DMS 273 treated with DMSO at 0.1 percent for 48 hours (cell line): Measurements from ENCODE around the gene GPR180.
"Not testable (repeated sequence)": the region's sequence is repeated elsewhere in the genome, so short reads cannot be mapped to it uniquely, and the experiment has no call there.

ENCODE experiments used
- DNase-seq: peaks from one replicate; lab custom pipeline; 2025; lab: John Stamatoyannopoulos, UW

The GPR180 gene

DNA sequence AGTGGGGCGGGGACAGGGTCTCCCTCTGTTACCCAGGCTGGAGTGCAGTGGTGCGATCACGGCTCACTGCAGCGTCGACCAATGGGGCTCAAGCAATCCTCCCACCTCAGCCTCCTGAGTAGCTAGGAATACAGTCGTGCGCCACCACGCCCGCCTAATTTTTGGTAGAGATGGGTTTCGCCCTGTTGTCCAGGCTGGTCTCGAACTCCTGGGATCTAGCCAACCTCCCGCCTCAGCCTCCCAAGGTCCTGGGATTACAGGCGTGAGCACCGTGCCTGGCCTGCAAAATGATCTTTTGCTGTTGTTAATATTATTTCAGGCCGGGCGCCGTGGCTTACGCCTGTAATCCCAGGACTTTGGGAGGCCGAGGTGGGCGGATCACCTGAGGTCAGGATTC, 5.1 kb upstream of the GPR180 start:
- no peak for DNase-seq

DNA sequence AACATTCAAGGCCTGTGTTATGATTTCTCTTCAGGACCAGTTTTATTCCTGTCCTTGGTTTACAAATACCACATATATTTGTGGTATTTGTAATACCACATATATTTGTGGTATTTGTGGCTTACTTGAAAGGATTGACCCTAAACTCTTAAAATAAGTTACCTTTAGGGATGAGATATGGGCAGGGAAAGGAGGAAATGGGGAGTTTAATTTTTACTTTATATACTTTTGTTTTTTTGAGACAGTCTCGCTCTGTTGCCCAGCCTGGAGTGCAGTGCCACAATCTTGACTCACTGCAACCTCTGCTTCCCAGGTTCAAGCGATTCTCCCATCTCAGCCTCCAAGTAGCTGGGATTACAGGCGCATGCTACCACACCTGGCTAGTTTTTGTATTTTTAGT, 3.4 kb upstream of the GPR180 start:
- no peak for DNase-seq

DNA sequence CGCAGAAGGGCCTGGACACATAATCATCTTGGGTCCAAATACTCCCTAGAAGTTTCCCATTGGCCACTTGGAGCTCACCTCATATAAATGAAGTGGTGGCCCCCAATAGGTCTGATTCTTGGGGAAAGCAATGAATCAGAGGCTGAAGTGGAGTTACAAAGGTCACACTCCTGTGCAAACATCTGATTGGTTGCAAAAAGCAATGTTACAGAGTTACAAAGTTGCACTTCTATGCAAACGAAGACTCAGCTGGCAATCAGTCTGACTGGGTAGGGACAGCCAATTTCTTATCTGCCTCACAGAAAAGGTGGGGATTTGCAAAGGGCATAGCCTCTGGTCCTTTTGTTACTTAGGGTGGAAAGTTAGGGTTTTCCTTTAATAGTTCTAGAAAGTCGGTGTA, 1.8 kb upstream of the GPR180 start:
- no peak for DNase-seq

DNA sequence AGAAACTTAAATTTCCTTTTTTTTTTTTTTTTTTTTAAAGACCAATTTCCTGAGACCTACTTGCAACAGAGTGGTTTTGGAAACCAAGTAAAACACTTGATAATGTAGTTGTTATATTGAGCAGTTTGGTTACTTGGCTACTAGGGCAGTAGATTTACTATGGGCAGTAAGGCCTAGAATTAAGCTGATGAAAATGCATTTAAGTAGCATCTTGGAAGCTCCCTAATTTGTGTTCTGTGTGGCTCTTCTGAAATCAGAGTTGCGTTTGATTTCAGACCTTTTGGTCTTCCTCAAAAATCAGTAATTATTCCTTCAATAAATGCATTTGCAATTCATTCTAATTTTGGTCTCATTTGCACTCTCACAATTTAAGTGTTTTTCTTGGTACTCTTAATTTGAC, 810 bp downstream of the GPR180 start:
- no peak for DNase-seq

DNA sequence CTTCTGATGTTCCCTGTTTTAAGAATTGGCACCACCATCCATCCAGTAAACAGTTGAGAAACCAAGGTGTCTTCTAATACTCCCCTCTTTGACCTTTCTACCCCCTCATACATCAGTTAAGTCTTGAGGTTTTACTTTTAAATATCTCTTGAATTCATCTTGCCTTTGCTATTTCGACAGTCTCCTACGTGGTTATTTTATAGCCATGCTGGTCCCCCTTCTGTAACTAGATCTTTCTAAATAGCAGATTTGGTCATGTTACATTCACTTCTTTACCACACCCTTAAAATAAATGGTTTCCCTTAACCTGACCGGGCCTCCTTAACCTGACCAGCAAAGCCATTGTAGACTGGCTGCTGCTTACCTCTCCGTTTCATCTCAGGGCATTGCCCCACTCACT, 5.4 kb downstream of the GPR180 start:
- no peak for DNase-seq

DNA sequence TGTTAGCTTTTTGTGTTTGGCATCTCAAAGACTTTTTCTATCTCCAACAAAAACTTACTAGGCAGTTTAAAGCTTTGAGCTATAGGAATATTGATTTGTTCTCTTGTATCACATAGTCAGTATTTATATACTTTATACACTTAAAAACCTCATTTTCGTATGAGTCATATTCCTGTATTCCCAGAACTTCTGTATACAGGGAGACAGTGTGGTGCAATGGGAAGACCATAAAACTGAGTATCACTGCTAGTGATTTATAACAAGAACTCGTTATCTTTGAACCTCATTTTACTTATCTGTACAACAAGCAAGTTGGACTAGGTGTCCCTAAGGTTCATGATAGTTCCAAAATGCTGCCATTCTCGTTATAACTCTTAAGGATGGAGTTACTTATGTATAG, 6.3 kb downstream of the GPR180 start:
- DNase-seq: no peak

DNA sequence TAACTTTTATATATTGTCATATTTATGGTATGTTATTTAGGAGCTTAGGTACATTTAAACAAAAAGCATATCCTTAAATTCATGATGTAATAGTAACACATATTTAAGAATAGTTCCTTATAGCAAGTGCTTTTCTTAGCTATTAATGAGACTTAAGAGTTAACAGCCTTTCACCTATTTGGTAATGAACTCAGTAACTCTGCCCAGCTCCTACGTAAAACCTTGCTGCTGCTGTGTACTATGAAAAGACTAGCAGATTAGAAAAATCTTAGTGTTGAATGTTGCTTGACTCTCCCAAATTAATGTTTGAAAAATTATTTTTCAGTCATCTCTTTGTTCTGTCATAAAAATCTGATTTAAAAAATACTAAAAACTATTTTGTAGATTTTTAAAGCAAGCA, 6.9 kb downstream of the GPR180 start:
- DNase-seq: no peak

DNA sequence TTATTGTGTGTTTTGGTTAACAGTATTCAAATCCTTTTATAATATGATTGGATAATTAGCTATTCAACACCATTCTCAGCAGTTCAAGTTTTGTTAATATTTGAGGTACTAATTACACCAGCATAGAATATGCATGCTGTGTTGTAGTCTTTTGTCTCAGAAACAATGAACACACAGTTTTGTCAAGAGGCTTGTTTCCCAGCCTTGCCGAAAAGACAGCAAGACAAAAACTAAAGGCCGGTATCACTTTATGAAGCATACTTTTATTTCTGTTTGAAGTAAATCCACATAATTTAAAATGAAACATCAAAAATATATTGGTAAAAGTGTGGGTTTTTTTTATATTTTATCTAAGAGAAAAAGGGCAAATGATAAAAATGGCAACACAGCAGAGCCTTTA, 7.5 kb downstream of the GPR180 start:
- DNase-seq: no peak

DNA sequence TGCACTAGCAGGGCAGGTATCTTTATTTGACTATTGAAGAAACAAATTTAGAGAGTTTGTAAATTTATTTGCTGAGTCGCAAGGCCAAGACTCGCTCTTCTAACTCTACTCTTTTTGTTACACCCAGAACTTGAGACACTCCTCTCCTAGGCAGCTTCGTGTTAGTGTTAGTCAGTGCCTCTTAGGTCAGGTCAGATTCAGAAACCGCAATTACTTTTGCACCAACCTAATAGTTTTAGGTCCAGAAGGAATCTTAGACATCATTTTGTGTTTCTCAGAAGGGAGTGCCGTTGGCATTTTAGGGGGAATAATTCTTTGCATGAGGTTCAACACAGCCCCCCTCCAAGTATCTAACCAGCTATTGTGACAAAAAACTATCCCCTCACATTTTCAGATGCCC, 8.8 kb downstream of the GPR180 start:
- DNase-seq: no peak

DNA sequence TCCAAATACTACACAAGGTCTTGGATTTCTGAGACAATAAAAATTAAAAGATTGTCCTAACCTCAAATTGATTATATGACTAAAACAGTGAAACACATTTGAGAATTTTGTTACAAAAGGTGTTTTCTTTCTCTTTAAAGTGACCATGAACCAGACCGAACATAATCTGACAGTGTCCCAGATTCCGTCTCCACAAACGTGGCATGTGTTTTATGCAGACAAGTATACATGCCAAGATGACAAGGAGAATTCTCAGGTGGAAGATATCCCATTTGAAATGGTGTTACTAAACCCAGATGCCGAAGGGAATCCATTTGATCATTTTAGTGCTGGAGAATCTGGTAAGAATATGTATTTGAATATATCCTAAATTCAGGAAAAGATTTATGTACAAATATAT, 10.4 kb downstream of the GPR180 start:
- DNase-seq: no peak

DNA sequence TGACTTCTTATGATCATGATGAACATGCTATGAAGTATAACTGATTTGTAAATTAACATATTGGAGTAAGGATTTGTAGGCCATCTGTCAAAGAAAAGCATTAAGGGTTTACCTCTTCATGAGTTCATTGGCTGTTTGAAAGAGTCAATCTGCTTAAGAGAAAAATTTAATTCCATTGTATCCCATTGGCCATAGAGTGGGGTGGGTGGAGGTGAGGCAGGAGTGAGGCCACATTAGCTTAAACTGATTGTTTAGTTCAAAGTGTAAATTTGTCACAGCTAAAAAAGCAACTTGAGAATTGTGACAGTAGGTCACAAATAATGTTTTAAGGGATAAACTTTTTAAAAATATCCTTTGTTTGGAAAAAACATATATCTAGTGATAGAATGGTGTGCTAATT, 11.4 kb downstream of the GPR180 start:
- DNase-seq: no peak

DNA sequence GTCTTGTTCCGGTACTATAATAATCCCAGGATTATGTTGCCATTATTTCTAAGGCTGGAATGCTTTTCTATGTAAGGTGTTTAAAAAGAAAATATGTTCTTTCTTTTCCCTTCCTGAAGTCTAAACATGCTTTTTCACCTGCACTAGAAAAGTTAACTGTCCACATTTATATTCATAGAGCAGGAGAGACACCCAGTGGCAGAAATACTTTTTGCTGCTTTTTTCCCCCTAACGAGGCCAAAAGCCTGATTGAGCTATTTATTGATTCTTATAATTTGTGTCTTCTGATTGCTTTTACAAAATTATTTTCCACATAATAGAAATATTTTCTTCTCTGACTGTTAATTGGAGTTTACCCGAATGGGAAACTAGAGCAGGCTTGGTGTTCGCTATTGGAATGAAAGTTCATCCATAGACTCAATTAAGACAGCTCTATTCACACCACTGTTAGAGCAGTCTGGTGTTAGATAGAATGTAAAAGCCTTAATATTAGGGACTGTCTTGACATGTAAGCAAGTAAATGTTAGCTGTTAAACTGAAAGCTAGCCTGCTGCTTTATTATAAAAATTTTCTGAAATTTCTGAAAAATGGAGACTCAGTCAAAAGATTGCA, 15.8 kb downstream of the GPR180 start:
- DNase-seq: no peak

DNA sequence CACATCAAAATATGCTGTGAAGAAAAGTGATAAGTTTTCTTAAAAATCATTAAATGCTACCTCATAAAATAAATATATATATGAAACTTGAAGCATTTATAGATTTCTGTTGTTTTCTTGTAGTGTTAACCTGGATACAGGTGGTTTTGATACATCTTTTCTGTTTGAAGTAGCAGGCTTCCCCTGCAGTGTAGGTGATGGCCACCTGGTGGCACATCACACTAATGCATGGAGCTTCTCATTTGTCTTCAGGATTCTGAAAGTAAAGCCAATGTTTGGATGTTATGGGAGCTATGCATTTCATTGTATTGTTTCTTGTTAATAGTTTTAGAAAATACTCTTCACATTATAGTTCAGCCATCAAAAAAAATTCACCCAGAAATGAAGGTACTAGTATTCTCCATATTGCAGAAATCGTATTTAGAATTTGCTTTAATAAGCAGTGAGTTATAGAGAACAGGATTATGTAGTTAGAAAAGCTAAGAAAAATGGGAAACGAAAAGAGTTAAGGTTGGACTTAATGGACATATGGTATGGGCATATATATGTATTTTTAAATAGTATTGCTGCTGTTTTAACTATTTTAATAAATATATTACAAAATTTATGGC, 18.7 kb downstream of the GPR180 start:
- no peak for DNase-seq

DNA sequence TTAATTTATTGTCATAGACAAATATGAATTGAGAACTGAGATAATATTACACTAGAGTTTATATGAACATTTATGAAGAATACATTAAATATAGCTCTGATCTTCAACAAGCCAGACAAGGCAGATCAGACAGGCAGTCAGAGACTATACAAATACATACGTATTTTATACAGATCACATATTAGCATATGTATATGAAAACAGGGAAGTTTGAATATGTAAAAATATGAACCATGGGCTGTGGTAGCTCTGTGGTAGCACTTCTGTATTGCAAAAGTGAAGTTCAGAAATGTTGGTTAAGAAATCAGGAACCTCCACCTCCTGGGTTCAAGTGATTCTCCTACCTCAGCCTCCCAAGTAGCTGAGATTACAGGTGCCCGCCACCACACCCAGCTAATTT, 20.7 kb downstream of the GPR180 start:
- DNase-seq: no peak

DNA sequence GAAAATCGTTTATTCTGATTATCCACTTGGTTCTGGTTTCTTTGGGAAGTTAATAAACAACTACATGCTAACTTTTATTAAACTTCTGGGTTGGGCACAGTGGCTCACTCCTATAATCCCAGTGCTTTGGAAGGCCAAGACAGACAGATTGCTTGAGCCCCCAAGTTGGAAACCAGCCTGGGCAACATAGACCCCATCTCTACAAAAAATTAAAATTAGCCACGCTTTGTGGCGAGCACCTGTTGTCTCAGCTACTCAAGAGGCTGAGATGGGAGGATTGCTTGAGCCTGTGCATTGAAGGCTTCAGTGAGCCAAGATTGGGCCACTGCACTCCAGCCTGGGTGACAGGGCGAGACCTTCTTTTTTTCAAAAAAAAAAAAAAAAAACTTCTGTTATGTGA, 21.7 kb downstream of the GPR180 start:
- no peak for DNase-seq

DNA sequence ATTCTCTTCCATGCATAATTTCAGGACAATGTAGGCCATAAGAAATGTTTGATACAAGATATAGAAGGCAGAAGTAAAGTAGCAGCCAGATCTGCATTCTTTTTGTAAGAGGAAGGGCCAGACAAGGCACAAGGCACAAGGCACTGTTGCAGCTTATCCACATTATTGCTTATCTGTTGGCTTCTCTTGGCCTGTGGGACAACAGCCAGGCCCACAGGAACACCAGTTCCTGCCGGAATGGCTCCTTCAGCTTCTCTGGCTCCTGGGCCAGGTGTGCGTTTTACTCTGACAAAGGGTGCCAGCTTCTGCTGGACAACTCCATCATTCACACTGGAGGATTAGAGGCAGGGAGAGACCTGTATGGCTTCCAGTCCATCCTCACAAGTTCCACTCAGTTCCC, 29.2 kb downstream of the GPR180 start:
- no peak for DNase-seq

DNA sequence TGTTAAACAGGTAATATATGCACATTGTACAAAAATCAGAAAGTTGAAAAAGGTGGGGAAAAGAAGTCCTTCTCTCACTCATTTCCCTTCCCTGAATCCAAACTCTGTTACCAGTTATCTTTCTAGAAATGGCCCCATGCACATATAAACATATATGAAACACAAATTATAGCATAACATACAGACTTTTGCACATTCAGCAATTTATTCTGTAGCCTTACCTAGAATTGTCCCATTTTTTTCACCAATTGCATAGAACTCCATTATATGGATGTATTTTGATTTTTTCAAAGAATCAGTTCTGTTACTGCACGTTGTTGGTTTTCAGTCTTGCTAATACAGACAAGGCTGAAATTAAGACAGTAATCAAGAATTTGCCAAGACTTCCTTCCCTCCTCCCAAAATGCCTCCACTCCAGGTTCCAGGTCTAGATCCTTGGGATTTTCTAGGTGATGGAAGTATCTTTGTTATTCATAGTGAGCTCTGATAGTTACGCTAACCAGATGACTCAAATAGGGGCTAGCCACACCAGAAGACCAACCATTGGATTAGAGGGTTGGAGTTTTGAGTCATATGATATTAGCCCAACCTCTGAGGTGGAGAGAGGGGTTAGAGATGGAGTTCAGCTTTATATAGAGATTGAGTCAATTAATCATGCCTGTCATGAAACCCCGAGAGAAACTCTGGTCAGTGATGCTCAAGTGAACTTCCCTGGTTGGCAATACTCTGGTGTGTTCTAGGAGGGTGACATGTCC, 30.7 kb downstream of the GPR180 start:
- no peak for DNase-seq

DNA sequence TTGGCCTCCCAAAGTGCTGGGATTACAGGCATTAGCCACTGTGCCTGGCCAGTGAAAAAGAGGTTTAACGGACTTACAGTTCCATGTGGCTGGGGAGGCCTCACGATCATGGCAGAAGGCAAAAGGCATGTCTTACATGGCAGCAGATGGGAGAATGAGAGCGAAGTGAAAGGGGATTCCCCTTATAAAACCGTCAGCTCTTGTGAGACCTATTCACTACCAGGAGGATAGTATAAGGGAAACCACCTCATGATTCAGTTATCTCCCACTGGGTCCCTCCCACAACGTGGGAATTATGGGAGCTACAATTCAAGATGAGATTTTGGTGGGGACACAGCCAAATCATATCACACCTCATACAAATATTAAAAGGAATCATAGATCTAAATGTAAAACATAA, 34.4 kb downstream of the GPR180 start:
- not testable (repeated sequence) for DNase-seq

DNA sequence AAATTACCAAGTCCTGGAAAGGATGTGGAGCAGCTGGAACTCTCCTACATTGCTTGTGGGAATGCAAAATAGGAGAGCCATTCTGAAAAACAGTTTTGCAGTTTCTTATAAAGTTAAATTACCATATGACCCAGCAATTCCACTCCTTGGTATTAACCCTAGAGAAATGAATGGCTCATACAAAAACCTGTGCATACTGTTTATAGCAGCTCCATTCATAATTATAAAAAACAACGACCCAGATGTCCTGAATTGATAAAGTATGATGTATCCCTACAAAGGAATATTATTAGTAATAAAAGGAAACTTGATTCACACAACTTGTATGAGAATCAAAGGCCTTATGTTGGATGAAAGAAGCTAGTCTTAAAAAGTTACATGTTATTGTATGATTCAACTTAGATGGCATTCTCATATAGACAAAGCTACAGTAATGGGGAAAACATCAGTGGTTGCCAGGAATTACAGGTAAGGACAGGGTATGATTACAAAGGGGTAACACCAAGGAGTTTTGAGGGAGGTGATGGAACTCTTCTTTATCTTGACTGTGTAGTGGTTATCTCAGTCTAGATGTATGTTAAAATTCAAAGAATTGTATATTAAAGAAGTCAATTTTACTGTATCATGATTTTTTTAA, 35.4 kb downstream of the GPR180 start:
- DNase-seq: no peak

DNA sequence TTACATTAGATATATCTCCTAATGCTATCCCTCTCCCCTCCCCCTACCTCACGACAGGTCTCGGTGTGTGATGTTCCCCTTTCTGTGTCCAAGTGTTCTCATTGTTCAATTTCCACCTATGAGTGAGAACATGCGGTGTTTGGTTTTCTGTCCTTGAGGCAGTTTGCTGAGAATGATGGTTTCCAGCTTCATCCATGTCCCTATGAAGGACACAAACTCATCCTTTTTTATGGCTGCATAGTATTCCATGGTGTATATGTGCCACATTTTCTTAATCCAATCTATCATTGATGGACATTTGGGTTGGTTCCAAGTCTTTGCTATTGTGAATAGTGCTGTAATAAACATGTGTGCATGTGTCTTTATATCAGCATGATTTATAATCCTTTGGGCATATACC, 36.0 kb downstream of the GPR180 start:
- DNase-seq: not testable (repeated sequence)

DNA sequence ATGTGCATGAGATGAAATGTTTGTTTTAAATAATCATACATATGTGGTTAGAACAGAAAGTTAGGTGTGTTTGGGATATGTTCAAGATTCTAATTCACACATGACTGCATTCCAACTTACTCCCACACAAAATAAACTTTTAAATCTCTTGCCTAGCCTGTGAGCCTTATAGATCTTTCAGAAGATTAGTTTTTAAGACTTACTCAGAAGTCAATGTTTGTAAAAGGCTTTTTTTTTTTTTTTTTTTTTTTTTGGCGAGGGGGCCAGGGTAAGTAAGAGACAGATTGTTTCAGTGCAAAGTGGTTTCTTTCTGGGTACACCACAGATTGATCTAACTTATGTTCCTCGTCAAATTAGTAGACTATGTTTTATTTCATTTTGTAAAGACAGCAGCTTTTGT, 39.1 kb downstream of the GPR180 start:
- DNase-seq: no peak

DNA sequence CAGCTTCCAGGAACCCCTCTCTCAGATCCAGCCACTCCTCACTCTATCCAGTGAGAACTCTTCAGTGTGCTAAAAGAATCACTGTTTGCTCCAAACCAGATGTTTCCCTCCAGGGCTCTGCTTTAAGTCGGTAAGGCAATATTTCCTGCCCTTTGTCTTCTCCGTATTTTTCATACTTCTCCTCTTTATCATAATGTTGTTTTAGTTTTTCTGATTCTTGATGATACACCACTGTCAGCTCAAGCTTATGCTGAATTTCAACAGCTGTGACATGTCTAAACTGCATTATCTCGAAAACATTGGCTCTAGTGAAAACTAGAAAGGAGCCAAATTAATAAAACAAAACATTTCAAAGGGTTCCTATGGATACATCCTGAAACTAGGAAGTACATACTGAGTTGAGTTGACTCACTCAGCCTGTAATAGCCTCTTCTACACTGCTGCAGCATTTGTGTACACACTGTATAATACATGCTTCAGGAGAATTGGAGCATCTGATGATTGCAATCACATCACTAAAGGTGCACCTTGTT, 39.8 kb downstream of the GPR180 start:
- no peak for DNase-seq

DNA sequence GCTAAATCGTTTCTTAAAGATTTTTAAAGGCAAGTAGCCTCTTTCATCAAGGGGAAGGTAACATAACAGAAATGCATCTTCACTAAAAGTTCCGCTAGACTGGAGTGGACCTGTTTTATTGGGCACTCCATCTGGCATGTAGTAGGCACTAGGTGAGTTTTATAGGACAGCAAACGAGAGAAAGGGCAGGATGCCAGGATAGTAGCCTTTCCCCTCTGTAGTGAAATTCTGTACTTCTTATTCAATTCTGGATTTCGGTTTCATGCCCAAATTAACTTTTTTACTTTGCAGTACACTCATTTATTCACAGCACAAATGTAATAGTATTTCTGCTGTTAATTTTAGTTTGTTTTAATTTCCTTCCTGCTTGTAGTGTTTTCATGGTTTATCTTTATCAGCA, 45.2 kb downstream of the GPR180 start:
- DNase-seq: no peak
